Stimulated activated CD8-positive, alpha-beta memory T cell treated with anti-CD3 and anti-CD28 coated beads, Interleukin-7, amount 100 ng/mL, for 1 hour (primary cell): Measurements from ENCODE around the gene ZNF358.

Source experiments
- DNase-seq, 2 donors: peaks; one replicate each; pipeline ENCODE4 v3.0.0-alpha.2; 2020; ENCODE audit warnings: low read depth in 2 of 2

ZNF358 gene

DNA sequence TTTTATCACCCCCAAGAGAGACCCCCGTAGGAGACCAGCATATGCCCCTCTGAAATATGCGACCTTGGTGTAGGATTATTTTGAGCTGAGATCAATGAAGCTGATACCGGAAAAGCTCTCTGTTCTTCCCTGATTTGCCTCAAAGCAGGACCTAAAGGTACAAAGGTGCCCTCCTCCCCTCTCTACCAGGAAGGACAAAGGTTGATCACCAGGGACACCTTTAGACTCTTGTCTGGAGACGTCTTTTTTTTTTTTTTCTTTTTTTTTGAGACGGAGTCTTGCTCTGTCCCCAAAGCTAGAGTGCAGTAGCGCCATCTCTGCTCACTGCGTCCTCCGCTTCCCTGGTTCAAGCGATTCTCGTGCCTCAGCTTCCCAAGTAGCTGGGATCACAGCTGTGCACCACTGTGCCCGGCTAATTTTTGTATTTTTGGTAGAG, 26.3 kb upstream of the ZNF358 start:
- DNase-seq, result no peak

DNA sequence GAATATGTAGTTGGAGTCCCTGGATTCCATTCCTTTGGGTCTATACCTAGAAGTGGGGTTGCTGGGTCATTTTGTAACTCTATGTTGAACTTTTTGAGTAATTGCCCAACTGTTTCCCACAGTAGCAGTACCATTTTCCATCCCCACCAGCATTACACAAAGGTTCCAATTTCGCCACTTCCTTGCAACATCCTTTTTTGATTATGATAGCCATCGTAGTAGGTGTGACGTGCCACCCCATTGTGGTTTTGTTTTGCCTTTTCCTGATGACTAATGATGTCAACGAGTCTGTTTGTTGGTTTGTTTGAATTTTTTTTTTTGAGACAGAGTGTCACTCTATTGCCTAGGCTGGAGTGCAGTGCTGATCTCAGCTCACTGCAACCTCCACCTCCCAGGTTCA, 23.8 kb upstream of the ZNF358 start:
- DNase-seq, result no peak

DNA sequence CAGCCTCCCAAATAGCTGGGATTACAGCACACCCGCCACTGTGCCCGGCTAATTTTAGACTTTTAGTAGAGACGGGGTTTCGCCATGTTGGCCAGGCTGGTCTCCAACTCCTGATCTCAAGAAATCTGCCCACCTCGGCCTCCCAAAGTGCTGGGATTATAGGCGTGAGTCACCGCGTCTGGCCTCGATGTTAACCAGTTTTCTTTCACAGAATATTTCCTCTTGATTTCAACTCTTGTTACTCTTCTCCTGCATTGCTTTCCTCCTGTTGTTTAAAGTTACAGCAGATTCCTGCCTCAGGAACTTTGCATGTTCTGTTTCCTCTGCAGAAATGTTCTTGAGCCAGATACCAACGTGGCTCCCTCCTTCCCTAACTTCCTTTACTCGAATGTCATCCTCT, 23.3 kb upstream of the ZNF358 start:
- DNase-seq, result no peak

DNA sequence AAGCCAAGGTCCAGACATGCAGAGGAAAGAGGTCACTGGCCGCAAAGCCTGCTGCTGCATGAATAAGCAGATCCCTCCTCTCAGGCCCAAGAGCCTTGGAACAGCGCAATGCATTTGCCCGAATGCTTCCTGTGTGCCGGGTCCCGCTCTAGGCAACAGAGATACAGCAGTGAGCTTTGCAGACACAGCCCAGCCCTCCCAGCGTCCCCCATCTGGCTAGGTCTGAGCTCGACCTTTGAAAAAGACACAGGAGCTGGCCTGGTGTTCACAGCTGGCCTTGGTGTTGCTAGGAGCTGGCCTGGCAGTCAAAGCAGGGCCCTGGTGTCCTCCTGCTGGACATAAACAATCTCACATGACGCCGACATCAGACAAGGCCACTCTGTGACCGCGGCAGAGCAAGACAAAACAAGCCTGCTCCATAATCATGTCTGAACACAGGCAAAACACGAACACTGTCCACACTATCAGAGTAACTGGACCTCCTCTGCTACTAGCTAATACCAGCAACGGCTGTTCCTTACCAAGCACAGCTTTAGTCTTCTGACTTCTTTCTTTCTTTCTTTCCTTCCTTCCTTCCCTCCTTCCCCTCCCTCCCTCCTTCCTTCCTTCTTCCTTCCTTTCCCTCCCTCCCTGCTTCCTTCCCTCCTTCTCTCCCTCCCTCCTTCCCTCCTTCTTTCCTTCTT, 21.3 kb upstream of the ZNF358 start:
- DNase-seq, result no peak

DNA sequence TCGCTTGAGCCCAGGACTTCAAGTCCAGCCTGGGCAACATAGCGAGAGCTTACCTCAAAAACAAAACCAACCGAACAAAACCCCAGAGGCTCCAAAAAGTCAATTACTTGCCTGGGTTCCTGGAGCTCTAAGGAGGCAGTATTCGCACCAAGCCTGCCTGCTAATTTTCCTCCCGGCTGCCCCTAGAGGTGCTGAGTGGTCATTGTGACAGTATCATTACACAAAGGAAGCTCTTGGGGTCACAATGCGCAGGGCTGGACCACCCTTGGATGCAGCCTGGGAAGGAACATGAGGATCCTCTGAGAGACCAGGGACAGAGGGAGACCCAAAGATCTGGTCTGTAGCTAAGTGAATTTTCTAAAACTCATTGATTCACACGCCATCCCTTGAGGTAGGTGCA, 18.6 kb upstream of the ZNF358 start:
- no peak for DNase-seq

DNA sequence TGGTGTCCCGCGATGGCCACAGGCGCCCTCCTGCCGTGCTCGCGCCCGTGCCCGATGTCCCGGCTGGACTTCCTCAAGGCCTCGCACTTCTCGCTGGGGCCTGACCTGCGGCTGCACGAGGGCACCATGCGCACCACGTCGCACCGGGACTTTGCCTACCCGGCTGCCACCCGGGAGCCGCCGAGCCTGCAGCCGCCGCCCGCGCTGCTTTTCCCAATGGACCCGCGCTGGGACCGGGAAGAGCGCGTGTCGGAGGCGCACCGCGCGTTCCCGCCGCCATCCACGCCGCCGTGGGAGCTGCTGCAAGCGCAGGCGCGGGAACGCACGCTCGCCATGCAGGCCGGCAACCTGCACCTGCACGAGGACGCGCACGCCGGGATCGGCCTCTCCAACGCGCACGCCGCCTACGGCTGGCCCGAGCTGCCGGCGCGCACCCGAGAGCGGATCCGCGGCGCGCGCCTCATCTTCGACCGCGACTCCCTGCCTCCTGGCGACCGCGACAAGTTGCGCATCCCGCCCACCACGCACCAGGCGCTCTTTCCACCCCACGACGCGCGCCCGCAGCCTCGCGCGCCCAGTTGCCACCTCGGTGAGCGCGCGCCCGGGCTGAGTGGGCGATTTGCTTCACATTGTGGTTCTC, 15.0 kb upstream of the ZNF358 start:
- no peak for DNase-seq

DNA sequence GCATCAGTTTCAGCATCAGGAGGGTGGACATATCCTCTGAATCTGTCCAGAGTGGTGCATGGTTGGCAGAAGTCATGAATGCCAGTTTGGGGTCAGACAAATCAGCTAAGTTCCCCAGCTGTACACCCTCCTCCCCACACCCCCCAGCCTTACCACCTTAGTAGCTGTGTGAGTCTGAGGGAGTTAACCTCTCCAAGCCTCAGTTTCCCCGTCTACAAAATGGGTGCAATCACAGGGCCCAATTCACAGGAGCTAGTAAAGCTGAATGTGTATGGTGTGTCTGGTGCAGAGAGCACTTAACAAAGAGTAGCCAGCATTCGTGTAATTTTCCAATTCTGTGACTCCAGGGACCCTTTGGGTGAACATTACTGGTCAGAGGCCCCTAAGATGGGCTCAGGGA, 13.4 kb upstream of the ZNF358 start:
- DNase-seq, result no peak

DNA sequence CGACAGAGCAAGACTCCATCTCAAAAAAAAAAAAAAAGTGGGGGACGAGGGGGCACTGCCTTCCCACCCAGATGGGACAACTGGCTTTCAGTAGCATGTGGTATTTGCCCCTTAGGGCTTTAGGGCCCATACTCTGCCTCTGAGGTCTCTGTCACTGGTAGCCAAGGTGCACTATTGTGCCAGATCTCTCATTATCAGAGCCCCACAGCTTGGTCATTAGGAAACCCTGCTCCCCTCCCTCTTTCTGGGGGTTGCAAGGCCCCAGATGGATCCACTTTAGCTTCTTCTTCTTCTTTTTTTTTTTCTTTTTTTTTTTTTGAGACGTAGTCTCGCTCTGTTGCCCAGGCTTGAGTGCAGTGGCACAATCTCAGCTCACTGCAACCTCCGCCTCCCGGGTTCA, 11.2 kb upstream of the ZNF358 start:
- no peak for DNase-seq

DNA sequence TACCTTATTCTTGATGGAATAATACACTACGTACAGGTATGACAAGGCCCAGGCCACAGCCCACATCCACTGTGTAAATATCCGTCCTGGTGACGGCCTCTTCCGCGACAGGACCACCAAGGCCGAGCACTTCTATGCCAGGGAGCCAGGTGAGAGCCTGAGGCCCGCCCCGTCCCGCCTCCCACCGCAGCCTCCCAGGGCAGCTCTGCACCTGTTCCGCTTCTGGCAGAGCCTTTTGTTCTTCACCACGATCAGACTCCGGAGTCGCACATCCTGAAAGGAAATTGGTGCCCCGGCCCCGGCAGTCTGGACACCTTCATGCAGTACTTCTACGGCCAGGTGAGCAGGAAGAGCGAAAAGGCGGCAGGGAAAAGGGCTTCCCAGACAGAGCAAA, 10.6 kb upstream of the ZNF358 start:
- DNase-seq, result no peak

DNA sequence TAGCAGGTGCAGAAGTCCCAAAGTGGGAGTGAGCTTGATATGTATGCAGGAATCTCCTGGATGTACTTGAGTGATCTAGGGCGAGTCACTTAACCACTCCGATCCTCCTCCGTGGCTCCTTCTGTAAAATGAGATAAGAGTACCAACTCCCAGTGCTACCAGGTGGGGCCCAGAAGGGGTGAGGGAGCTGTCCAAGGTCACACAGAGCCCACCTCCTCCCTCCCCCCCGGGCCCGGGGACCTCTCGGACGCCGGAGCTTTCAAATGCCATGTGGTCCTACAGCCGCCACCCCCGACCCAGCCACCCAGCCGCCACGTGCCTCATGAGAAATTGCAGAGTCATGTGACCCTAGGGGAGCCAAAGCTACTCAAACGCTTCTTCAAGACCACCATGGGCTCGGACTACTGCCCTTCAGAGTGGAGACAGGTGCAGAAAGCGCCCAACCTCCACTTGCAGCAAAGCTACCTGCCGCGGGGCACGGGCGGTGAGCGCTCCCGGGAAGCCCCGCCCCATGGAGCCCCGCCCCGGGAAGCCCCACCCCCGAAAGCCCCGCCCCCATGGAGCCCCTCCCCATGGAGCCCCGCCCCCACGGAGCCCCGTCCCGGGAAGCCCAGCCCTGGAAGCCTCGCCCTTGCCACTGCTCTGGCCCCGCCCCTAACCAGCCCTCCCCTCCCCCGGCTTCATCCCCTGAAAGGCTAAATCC, 10.1 kb upstream of the ZNF358 start:
- no peak for DNase-seq

DNA sequence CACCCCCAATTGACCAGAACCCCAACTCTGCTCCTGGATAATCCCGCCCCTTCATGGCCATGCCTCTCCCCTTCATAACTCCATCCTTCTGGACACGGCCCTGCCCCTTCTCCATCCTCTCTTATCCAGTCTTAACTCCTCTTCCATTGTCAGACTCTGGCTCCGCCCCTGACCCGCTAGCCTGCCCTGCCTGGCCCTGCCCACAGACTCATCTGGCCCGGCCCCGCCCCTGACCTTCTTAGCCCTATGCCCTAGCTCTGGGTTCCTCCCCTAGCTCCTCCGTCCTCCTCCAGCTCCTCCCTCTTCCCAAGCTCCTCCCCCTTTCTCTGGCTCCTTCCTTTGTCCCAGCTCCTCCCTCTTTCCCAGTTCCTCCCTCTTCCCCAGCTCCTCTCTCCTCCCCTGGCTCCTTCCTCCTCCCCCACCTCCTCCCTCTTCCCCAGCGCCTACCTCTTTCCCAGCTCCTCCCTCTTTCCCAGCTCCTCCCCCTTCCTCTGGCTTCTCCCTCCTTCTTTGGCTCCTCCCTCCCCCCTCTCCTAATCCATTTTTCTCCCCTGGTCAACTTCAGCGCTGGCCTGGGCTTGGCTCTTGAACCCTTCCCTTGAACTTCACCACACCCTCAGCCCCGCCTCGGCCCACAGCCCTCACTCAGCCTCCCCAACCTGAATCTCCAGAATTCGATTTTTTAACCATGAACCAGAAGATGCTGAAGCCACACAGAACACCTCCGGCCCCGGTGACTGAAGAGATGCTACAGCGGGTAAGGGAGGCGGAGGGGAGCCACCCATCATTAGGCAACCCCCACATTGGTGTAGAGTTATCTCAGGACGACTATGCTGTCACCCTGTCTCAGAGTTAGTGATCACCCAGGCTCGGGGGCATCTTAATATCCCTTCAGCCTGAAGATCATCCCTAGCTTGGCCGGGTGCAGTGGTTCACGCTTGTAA, 9.2 kb upstream of the ZNF358 start:
- DNase-seq, result no peak

DNA sequence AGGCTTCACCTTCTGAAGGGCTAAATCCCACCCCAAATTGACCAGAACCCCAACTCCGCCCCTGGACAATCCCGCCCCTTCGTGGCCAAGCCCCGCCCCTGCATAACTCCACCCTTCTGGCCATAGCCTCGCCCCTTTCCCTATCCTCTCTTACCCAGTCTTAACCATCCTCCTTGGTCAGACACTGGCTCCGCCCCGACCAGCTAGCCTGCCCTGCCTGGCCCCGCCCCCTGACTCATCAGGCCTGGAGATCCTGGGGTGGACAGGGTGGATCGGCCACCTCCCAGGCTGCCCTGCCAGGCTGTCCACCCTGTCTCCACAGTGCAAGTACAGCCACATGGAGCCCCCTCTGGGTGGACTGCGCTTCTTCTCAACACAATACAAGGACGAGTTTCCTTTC, 8.0 kb upstream of the ZNF358 start:
- DNase-seq, result no peak

DNA sequence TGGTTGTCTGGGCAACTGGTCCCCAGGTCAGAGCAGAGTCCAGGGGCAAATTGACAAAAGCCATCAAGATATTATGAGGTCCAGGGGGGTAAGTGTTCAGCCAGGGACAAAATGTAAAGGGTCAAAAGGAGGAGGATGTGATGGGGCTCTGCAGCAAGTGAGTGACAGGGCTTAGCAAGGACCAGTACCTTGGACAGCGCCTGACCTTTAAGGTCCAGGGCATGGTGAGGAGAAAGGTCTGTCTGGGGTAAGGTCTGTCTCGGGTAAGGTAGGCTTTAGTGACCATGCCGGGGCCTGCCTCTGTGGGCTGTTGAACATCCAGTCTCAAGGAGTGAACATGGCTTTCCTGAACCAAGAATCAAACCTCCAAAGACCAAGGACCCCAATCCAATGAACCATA, 6.3 kb upstream of the ZNF358 start:
- DNase-seq, result no peak

DNA sequence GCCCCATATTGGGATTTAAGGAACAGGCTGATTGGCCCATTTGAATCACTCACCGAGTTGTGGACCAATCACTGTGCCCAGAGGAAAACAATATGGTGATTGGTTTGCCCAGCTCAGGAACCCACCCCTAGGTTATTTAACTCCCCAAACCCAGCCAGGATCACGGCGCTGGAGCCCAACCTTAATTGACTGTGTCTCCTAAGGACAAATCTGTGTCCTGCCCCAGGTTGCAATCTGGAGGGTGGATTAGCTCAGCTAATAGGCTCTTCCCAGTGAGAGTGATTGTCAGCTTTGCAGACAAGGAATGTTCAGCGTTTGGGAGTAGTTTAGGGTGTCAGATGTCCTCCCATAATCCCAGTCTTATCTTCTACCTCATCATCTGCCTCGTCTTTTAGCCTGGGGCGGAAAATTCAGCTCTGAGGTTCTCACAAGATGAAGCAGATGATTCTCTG, 3.5 kb upstream of the ZNF358 start:
- DNase-seq, result no peak

DNA sequence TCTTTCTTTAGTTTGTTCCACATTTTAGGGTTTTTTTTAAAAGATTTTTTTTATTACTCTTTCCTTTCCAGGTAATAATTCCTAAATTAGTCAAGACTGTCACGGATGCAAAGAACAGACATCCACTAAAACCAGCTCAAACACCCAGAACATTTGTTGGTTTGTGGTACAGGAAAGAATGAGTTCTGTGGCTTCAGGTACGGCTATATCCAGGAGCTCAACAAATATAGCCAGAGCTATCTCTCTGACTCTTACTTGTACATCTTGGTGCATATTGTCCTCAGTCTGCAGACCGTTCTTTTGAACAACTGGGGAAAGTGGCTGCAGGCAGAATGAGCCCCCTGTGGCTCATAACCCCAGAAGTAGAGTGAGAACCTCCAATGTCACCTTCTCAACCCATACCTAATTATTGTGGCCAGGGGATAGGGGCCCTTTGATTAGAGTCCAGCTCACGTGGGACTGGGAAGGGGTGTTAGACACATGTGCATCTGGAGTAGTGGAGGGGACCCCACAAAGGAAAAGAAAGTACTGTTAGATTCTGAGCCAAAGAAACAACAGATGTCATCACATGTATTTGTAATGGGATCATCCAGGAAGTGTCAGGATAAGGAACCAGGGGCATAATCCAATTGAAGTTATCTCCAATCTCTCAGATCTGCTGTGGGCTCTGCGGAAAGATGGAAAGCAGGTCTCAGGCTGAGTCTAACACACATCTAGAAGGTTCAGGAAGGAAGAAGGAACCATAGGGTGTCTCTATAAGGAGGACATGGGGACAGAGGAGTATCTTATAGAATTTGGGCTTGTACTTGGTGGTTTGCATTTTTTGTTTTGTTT, 1.9 kb upstream of the ZNF358 start:
- DNase-seq, result no peak

DNA sequence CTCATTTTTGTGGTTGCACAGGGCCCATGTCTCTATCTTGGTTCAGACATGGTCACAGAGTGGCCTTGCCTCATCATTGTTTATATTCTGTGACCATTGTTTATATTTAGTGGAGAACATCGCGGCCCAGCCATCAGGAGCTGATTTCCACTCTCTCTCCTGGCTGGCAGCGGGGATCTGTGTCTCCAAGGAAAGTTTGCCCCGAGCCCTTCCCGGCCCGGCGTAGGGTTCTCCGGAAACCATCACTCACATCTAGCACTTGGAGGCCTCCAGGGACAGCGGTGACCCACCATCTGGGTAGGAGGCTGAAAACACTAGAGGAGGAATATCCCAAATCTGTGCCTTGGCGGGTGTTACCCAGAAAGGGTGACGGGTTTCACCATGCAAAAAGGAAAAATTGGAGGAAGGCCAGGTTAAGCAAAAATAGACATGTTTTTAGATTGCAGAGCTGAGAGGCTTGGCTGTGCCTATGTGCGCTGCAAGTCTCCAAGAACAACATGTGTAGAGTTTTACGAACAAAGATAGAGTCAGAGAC, 726 bp upstream of the ZNF358 start:
- DNase-seq, result no peak

DNA sequence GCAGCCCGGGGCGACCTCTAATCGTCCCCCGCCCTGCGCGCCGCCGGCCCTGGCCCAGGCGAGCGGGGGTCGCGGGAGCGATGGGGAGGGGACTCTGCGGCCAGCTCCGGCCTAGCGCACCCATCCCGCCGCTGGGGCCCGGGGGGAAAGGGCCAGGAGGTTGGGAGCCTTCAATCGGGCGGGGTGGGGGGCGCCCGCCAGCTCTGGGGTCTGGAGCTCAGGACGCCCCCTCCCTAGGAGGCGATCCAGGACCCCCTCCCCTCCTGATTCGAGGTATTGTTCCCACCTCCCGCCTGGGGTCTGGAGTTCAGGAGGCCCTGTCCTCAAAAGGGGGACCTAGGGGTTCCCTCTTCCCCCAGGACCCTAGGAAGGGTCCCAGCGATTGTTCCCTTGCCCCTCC, 430 bp downstream of the ZNF358 start:
- no peak for DNase-seq

DNA sequence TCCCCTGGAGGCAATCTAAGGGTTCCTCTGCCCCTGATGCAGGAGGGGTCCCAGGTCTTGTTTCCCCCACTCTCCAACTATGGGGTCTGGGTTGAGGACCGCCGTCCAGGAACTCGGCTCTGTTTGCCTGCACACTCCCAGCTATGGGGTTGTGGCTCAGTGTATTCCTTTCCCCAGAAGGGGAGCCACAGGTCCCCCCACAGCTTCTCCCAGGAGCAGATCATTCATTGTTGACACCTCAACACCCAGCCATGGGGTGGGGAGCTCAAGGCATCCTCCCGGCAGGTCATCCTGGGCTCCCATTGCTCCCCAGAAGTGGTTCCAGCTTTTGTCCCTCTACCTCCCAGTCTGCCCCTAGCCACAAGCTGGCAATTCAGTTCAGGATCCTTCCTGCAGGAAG, 975 bp downstream of the ZNF358 start:
- DNase-seq, result no peak

DNA sequence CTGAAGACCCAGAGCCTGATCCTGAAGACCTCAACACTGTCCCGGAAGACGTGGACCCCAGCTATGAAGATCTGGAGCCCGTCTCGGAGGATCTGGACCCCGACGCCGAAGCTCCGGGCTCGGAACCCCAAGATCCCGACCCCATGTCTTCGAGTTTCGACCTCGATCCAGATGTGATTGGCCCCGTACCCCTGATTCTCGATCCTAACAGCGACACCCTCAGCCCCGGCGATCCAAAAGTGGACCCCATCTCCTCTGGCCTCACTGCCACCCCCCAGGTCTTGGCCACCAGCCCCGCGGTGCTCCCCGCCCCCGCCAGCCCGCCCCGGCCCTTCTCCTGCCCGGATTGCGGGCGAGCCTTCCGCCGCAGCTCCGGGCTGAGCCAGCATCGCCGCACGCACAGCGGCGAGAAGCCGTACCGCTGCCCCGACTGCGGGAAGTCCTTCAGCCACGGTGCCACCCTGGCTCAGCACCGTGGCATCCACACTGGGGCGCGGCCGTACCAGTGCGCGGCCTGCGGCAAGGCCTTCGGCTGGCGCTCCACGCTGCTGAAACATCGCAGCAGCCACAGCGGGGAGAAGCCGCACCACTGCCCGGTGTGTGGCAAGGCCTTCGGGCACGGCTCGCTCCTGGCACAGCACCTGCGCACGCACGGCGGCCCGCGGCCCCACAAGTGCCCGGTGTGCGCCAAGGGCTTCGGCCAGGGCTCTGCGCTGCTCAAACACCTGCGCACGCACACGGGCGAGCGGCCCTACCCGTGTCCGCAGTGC, 3.6 kb downstream of the ZNF358 start:
- DNase-seq, result no peak
